ENCODE measurements around the gene PCDHA11.
"Not testable (repeated sequence)": the region's sequence is repeated elsewhere in the genome, so short reads cannot be mapped to it uniquely, and the experiment has no call there.

The PCDHA11 gene

GRCh38 chr5:140868721-140869554 is at the start of gene PCDHA11:
Gene PCDHA11 (plus strand): TSS chr5:140868957. CDS start chr5:140869104, 147 bp downstream.
- no peaks in the 10 kb centered on the region for H3K9me3 ChIP-seq (ENCODE audit: control insufficient read depth, low read length)

GRCh38 chr5:140821375-140822280 is 47.1 kb upstream of the PCDHA11 start, which contains the start of gene PCDHA5:
Gene PCDHA5 (plus strand): TSS chr5:140821613.
- no peaks in the 10 kb centered on the region for H3K27me3 ChIP-seq (ENCODE audit: control insufficient read depth, insufficient read depth, low read length)
- H3K9ac ChIP-seq (ENCODE audit: low read length) = no peak within 1 kb of the TSS
- H3K4me3 ChIP-seq (ENCODE audit: low read length) = no peak within 1 kb of the TSS
- no peaks in the 10 kb centered on the region for H3K4me1 ChIP-seq (ENCODE audit: control insufficient read depth, insufficient read depth, low read length)
- H3K36me3 ChIP-seq (ENCODE audit: control insufficient read depth, insufficient read depth, low read length) = no peaks in the 10 kb centered on the region
- H3K9me3 ChIP-seq (ENCODE audit: control insufficient read depth, low read length) = no peaks in the 10 kb centered on the region

More at GRCh38 chr5:140868721-140869554, at the start of gene PCDHA11:
- no peaks in the 10 kb centered on the region for H3K27me3 ChIP-seq (ENCODE audit: control insufficient read depth, insufficient read depth, low read length)
- H3K9ac ChIP-seq (ENCODE audit: low read length) = no peak within 1 kb of the TSS
- H3K4me3 ChIP-seq (ENCODE audit: low read length) = no peak within 1 kb of the TSS
- H3K36me3 ChIP-seq (ENCODE audit: control insufficient read depth, insufficient read depth, low read length) = no peaks in the 10 kb centered on the region
- H3K4me1 ChIP-seq (ENCODE audit: control insufficient read depth, insufficient read depth, low read length) = no peaks in the 10 kb centered on the region

GRCh38 chr5:140822281-140822629 is 46.5 kb upstream of the PCDHA11 start:
- Histone ChIP-seq H3K9ac (ENCODE audit: low read length) (no peak overlapping the region), H3K4me1 (ENCODE audit: control insufficient read depth, insufficient read depth, low read length) (no peaks in the 10 kb centered on the region), H3K4me3 (ENCODE audit: low read length) (no peak overlapping the region), H3K36me3 (ENCODE audit: control insufficient read depth, insufficient read depth, low read length) (no peaks in the 10 kb centered on the region), H3K9me3 (ENCODE audit: control insufficient read depth, low read length) (no peaks in the 10 kb centered on the region), H3K27me3 (ENCODE audit: control insufficient read depth, insufficient read depth, low read length) (no peaks in the 10 kb centered on the region)

GRCh38 chr5:140822969-140823368 is 45.8 kb upstream of the PCDHA11 start:
- H3K9me3 ChIP-seq (ENCODE audit: control insufficient read depth, low read length); H3K4me1 ChIP-seq (ENCODE audit: control insufficient read depth, insufficient read depth, low read length); H3K4me3 ChIP-seq (ENCODE audit: low read length); H3K27me3 ChIP-seq (ENCODE audit: control insufficient read depth, insufficient read depth, low read length); H3K36me3 ChIP-seq (ENCODE audit: control insufficient read depth, insufficient read depth, low read length); H3K9ac ChIP-seq (ENCODE audit: low read length): not testable (repeated sequence)

- Histone ChIP-seq H3K4me3 (ENCODE audit: low read length) (no peak overlapping the region), H3K9me3 (ENCODE audit: control insufficient read depth, low read length) (no peaks in the 10 kb centered on the region), H3K9ac (ENCODE audit: low read length) (no peak overlapping the region), H3K36me3 (ENCODE audit: control insufficient read depth, insufficient read depth, low read length) (no peaks in the 10 kb centered on the region), H3K27me3 (ENCODE audit: control insufficient read depth, insufficient read depth, low read length) (no peaks in the 10 kb centered on the region), H3K4me1 (ENCODE audit: control insufficient read depth, insufficient read depth, low read length) (no peaks in the 10 kb centered on the region)
Measured at GRCh38 chr5:140823475-140823874, 45.3 kb upstream of the PCDHA11 start.

GRCh38 chr5:140827704-140828361 is 40.9 kb upstream of the PCDHA11 start, which contains the start of gene PCDHA6:
Gene PCDHA6 (plus strand): TSS chr5:140827960. CDS start chr5:140828092, 132 bp downstream.
- no peaks in the 10 kb centered on the region for H3K36me3 ChIP-seq (ENCODE audit: control insufficient read depth, insufficient read depth, low read length)
- no peaks in the 10 kb centered on the region for H3K9me3 ChIP-seq (ENCODE audit: control insufficient read depth, low read length)
- H3K4me1 ChIP-seq (ENCODE audit: control insufficient read depth, insufficient read depth, low read length) = no peaks in the 10 kb centered on the region
- no peak within 1 kb of the TSS for H3K9ac ChIP-seq (ENCODE audit: low read length)
- H3K27me3 ChIP-seq (ENCODE audit: control insufficient read depth, insufficient read depth, low read length) = no peaks in the 10 kb centered on the region
- H3K4me3 ChIP-seq (ENCODE audit: low read length) = no peak within 1 kb of the TSS

GRCh38 chr5:140828362-140828737 is 40.4 kb upstream of the PCDHA11 start:
- H3K4me1 ChIP-seq (ENCODE audit: control insufficient read depth, insufficient read depth, low read length) = no peaks in the 10 kb centered on the region
- no peak overlapping the region for H3K9ac ChIP-seq (ENCODE audit: low read length)
- H3K4me3 ChIP-seq (ENCODE audit: low read length) = no peak overlapping the region
- H3K36me3 ChIP-seq (ENCODE audit: control insufficient read depth, insufficient read depth, low read length) = no peaks in the 10 kb centered on the region
- H3K27me3 ChIP-seq (ENCODE audit: control insufficient read depth, insufficient read depth, low read length) = no peaks in the 10 kb centered on the region
- no peaks in the 10 kb centered on the region for H3K9me3 ChIP-seq (ENCODE audit: control insufficient read depth, low read length)

GRCh38 chr5:140829511-140830501 is 39.0 kb upstream of the PCDHA11 start:
- not testable (repeated sequence) for H3K27me3 ChIP-seq (ENCODE audit: control insufficient read depth, insufficient read depth, low read length)

GRCh38 chr5:140833993-140834392 is 34.8 kb upstream of the PCDHA11 start, which contains the start of gene PCDHA7:
Gene PCDHA7 (plus strand): TSS chr5:140834269. CDS start chr5:140834384, 115 bp downstream.
- Histone ChIP-seq H3K36me3 (ENCODE audit: control insufficient read depth, insufficient read depth, low read length) (no peaks in the 10 kb centered on the region), H3K4me3 (ENCODE audit: low read length) (no peak within 1 kb of the TSS), H3K27me3 (ENCODE audit: control insufficient read depth, insufficient read depth, low read length) (no peaks in the 10 kb centered on the region), H3K4me1 (ENCODE audit: control insufficient read depth, insufficient read depth, low read length) (no peaks in the 10 kb centered on the region), H3K9ac (ENCODE audit: low read length) (no peak within 1 kb of the TSS), H3K9me3 (ENCODE audit: control insufficient read depth, low read length) (no peaks in the 10 kb centered on the region)

More at GRCh38 chr5:140829511-140830501, 39.0 kb upstream of the PCDHA11 start:
- not testable (repeated sequence) for H3K9me3 ChIP-seq (ENCODE audit: control insufficient read depth, low read length); H3K36me3 ChIP-seq (ENCODE audit: control insufficient read depth, insufficient read depth, low read length); H3K9ac ChIP-seq (ENCODE audit: low read length); H3K4me1 ChIP-seq (ENCODE audit: control insufficient read depth, insufficient read depth, low read length); H3K4me3 ChIP-seq (ENCODE audit: low read length)

- H3K9ac ChIP-seq (ENCODE audit: low read length); H3K4me3 ChIP-seq (ENCODE audit: low read length); H3K9me3 ChIP-seq (ENCODE audit: control insufficient read depth, low read length); H3K27me3 ChIP-seq (ENCODE audit: control insufficient read depth, insufficient read depth, low read length); H3K36me3 ChIP-seq (ENCODE audit: control insufficient read depth, insufficient read depth, low read length); H3K4me1 ChIP-seq (ENCODE audit: control insufficient read depth, insufficient read depth, low read length): not testable (repeated sequence)
Measured at GRCh38 chr5:140834439-140835008, 34.2 kb upstream of the PCDHA11 start.
